ENCODE results near the gene RBM27.
"Not testable (repeated sequence)": the region's sequence is repeated elsewhere in the genome, so short reads cannot be mapped to it uniquely, and the experiment has no call there.

RBM27 gene

GRCh38 chr5:146203872-146204192 is 427 bp downstream of the RBM27 start:
- Histone ChIP-seq H3K27me3 (no peaks in the 10 kb centered on the region), H4K20me1 (peaks cover 33 to 49% (median 47%) of the 10 kb centered on the region in 11 experiments; a peak in 21 of 22 replicates), H3K9me3 (replicated peaks in 1 of 11) (no peaks in the 10 kb centered on the region), H3K4me1 (peaks cover 22 to 45% (median 30%) of the 10 kb centered on the region in 10 experiments), H3K27ac (peak overlapping the region; percentile 60 to 90 (median 86); a peak in 21 of 22 replicates), H3K4me2 (peak overlapping the region; percentile 85 to 97 (median 93)), H3K36me3 (peaks cover 0 to 11% (median 6%) of the 10 kb centered on the region in 11 experiments; a peak in 8 of 22 replicates), H3K9ac (peak overlapping the region; percentile 81 to 94 (median 87)), H3K4me3 (peak overlapping the region; percentile 74 to 89 (median 84))
- TF ChIP-seq Cebpa-rat (IDR thresholded peaks at IDR 0.05): no peak

- peaks cover 22 to 57% (median 30%) of the 10 kb centered on the region in 10 experiments for H3K4me1 ChIP-seq
- peak overlapping the region in 9 of 11 experiments; percentile 25 to 91 (median 84); a peak in 13 of 22 replicates for H3K9ac ChIP-seq
- TF ChIP-seq Cebpa-rat (IDR thresholded peaks at IDR 0.05): no peak
- peaks cover 52 to 67% (median 65%) of the 10 kb centered on the region in 11 experiments; a peak in 21 of 22 replicates for H4K20me1 ChIP-seq
- peak overlapping the region; percentile 74 to 89 (median 84); a peak in 16 of 20 replicates for H3K4me3 ChIP-seq
- no peaks in the 10 kb centered on the region for H3K27me3 ChIP-seq
- H3K36me3 ChIP-seq: peaks cover 0 to 17% (median 9%) of the 10 kb centered on the region in 11 experiments; a peak in 11 of 22 replicates
- no peaks in the 10 kb centered on the region for H3K9me3 ChIP-seq (replicated peaks in 1 of 11)
- H3K27ac ChIP-seq: peak overlapping the region in 1 of 11 experiments; percentile 14; a peak in 3 of 22 replicates
- peak overlapping the region; percentile 85 to 97 (median 93) for H3K4me2 ChIP-seq
Measured at GRCh38 chr5:146205499-146206202, 2.2 kb downstream of the RBM27 start.

GRCh38 chr5:146206257-146206656 is 2.9 kb downstream of the RBM27 start:
- peak overlapping the region in 2 of 11 experiments; percentile 83 to 87; a peak in 2 of 22 replicates for H3K9ac ChIP-seq
- peak overlapping the region in 6 of 11 experiments; percentile 87 to 96 (median 94); a peak in 10 of 22 replicates for H3K4me2 ChIP-seq
- peaks cover 22 to 57% (median 32%) of the 10 kb centered on the region in 10 experiments for H3K4me1 ChIP-seq

DNA sequence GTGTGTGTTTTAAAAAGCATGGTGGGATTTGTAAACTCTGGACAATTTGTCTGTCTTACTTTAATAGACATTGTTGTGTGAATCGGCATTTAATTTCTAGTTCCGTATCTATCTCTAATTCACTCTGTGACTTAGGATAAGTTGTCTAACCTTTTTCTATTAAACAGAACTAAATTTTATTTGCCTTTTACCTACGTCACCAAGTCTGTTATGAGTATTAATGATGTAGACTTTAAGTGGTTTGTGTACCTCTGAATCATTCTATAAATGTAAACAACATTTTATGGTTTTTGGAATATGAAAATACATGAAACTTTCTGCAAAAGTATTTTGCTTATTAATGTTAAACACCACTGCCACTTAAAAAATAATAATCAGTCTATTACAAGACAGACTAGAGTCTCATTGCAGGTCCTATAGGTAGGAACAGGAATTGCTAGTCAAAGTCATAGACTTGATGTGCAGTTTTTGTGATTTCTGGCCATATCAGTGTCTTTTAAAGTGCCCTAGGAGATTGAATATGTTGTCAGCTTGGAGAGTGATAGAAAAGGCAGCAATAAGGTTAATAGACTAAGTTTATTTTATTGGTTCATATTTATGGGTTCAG is 5.6 kb downstream of the RBM27 start:
- peaks cover 0 to 28% (median 18%) of the 10 kb centered on the region in 11 experiments; a peak in 13 of 22 replicates for H3K36me3 ChIP-seq
- H3K4me3 ChIP-seq: no peak overlapping the region
- no peak overlapping the region; a peak in 1 of 22 replicates for H3K4me2 ChIP-seq
- H3K9ac ChIP-seq: no peak overlapping the region
- peaks cover 83 to 100% (median 99%) of the 10 kb centered on the region in 11 experiments for H4K20me1 ChIP-seq
- no peaks in the 10 kb centered on the region for H3K9me3 ChIP-seq (replicated peaks in 1 of 11)
- no peak for TF ChIP-seq Cebpa-rat (IDR thresholded peaks at IDR 0.05)
- peaks cover 16 to 65% (median 32%) of the 10 kb centered on the region in 10 experiments for H3K4me1 ChIP-seq
- no peaks in the 10 kb centered on the region for H3K27me3 ChIP-seq
- no peak overlapping the region for H3K27ac ChIP-seq

More at GRCh38 chr5:146206257-146206656, 2.9 kb downstream of the RBM27 start:
- Histone ChIP-seq H3K27me3 (no peaks in the 10 kb centered on the region), H3K9me3 (replicated peaks in 1 of 11) (no peaks in the 10 kb centered on the region), H3K36me3 (peaks cover 0 to 22% (median 13%) of the 10 kb centered on the region in 11 experiments; a peak in 11 of 22 replicates), H3K4me3 (peak overlapping the region in 1 of 10 experiments; percentile 12; a peak in 2 of 20 replicates), H4K20me1 (peaks cover 57 to 74% (median 72%) of the 10 kb centered on the region in 11 experiments; a peak in 21 of 22 replicates), H3K27ac (no peak overlapping the region)
- TF ChIP-seq Cebpa-rat (IDR thresholded peaks at IDR 0.05): no peak

DNA sequence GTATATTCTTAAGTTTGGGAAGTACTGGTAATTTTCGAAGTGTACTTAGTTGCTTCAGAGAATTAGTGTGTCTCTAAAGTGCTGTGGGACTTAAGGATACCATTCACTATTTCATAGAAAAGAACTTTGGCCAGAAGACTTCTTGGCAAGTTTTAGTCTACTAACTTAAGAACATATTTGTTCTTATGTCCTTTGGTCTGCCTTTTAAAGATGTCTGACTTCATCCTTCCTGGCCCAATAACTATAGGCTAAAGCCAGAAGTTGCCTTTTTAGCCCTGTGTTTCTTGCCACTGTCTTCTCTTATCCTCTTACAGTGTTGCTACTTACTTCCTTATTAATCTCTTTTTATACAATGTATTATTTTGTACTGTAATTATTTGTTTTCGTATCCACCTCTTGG is 6.3 kb downstream of the RBM27 start:
- no peak overlapping the region for H3K4me2 ChIP-seq
- H3K27ac ChIP-seq: no peak overlapping the region
- no peak overlapping the region for H3K9ac ChIP-seq
- no peak for TF ChIP-seq Cebpa-rat (IDR thresholded peaks at IDR 0.05)
- no peaks in the 10 kb centered on the region for H3K9me3 ChIP-seq (replicated peaks in 1 of 11)
- H4K20me1 ChIP-seq: peaks cover 87 to 100% (median 99%) of the 10 kb centered on the region in 11 experiments
- peaks cover 19 to 67% (median 33%) of the 10 kb centered on the region in 10 experiments for H3K4me1 ChIP-seq
- no peaks in the 10 kb centered on the region for H3K27me3 ChIP-seq
- H3K36me3 ChIP-seq: peaks cover 0 to 28% (median 18%) of the 10 kb centered on the region in 11 experiments; a peak in 13 of 22 replicates
- H3K4me3 ChIP-seq: no peak overlapping the region

GRCh38 chr5:146210810-146211209 is 7.4 kb downstream of the RBM27 start:
- H3K27me3 ChIP-seq; H3K27ac ChIP-seq; H3K9me3 ChIP-seq (replicated peaks in 1 of 11); H3K4me2 ChIP-seq; H3K4me3 ChIP-seq; H3K9ac ChIP-seq: not testable (repeated sequence)
- Histone ChIP-seq H3K36me3 (peaks cover 0 to 28% (median 20%) of the 10 kb centered on the region in 11 experiments; a peak in 13 of 22 replicates), H3K4me1 (peaks cover 15 to 57% (median 28%) of the 10 kb centered on the region in 10 experiments), H4K20me1 (peaks cover 88 to 100% (median 99%) of the 10 kb centered on the region in 11 experiments)

DNA sequence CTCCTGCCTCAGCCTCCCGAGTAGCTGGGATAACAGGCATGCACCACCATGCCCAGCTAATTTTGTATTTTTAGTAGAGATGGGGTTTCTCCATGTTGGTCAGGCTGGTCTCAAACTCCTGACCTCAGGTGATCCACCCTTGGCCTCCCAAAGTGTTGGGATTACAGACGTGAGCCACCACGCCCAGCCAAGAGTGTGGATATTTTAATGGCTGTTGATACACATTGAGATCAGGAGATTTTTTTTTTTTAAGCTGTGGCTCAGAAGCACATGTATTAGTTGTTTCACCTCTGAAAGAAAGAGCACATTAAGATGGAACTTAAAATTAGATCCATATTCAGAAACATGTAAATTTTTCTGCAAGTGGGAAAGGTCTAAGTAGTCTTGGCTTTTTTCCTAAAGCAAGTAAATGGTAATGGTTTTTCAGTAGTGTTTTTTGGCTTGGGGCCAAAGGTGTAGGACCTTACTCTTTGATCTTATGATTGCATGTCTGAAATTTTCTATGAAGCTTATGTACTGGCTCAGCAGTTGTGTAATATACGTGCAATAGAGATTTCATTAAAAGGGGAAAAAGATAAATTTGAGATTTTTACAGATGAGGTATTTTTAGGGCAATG is 9.9 kb downstream of the RBM27 start:
- Histone ChIP-seq H3K4me2 (0 out of 22 replicates have a peak overlapping the region, but pooled peaks of 2 of the 11 experiments have one; percentile 2 to 4), H4K20me1 (peaks cover 96 to 100% (median 100%) of the 10 kb centered on the region in 11 experiments), H3K4me1 (peaks cover 14 to 49% (median 28%) of the 10 kb centered on the region in 10 experiments), H3K27ac (no peak overlapping the region), H3K27me3 (no peaks in the 10 kb centered on the region), H3K36me3 (peaks cover 0 to 34% (median 20%) of the 10 kb centered on the region in 11 experiments; a peak in 15 of 22 replicates), H3K9ac (no peak overlapping the region), H3K4me3 (no peak overlapping the region), H3K9me3 (replicated peaks in 1 of 11) (no peaks in the 10 kb centered on the region)
- TF ChIP-seq Cebpa-rat (IDR thresholded peaks at IDR 0.05): no peak

GRCh38 chr5:146214881-146215280 is 11.5 kb downstream of the RBM27 start:
- not testable (repeated sequence) for H3K9ac ChIP-seq; H3K9me3 ChIP-seq (replicated peaks in 1 of 11); H3K27me3 ChIP-seq; H3K27ac ChIP-seq; H3K4me3 ChIP-seq
- Histone ChIP-seq H4K20me1 (peaks cover 85 to 100% (median 100%) of the 10 kb centered on the region in 11 experiments), H3K4me1 (peaks cover 14 to 40% (median 27%) of the 10 kb centered on the region in 10 experiments), H3K4me2 (peak overlapping the region in 8 of 11 experiments; percentile 2 to 28 (median 22); a peak in 8 of 22 replicates), H3K36me3 (peaks cover 11 to 50% (median 36%) of the 10 kb centered on the region in 11 experiments)

All from BLaER1 treated with 17β-estradiol and CSF1 and Interleukin-3, amounts not matched to agents 10 nM and 100 nM (cell line).